Kidney (tissue), 14 donors: ENCODE results near the gene FBXO45. TPM values are rescaled to one million over a fixed set of nuclear protein-coding genes. Genes with fewer than 3 reads are reported as not detected.

Source experiments
- DNase-seq, 5 donors: peaks; one replicate each; pipeline ENCODE4 v3.0.0-alpha.2; 2013 to 2020
- FAIRE-seq: peaks from 2 replicates; lab custom pipeline; 2012; peaks lifted over from hg19 to GRCh38; lab: Jason Lieb, UNC
- H3K27ac ChIP-seq, 2 donors: one replicate each; pipeline ENCODE4 v1.7.0; 2013; ENCODE audit warnings: low read depth in 2 of 2, low read length in 2 of 2, inconsistent platforms in 1 of 2
- H3K27me3 ChIP-seq: one replicate; pipeline ENCODE4 v1.7.1; 2013; ENCODE audit warnings: low read length, inconsistent platforms; ENCODE audit not compliant: control insufficient read depth, insufficient read depth
- H3K36me3 ChIP-seq, 3 donors: one replicate each; pipeline versions ENCODE4 v1.7.0 to v1.7.1; 2013; ENCODE audit warnings: low read length in 3 of 3, control low read depth in 1 of 3, inconsistent platforms in 1 of 3; ENCODE audit not compliant: insufficient read depth in 3 of 3, control insufficient read depth in 2 of 3
- H3K4me1 ChIP-seq, 3 donors: one replicate each; pipeline versions ENCODE4 v1.7.0 to v1.7.1; 2013; ENCODE audit warnings: low read length in 3 of 3, inconsistent platforms in 1 of 3, low read depth in 1 of 3; ENCODE audit not compliant: control insufficient read depth in 2 of 3, insufficient read depth in 2 of 3
- H3K4me3 ChIP-seq, 3 donors: one replicate each; pipeline versions ENCODE4 v1.7.0 to v1.8.1; 2013; ENCODE audit warnings: low read length in 3 of 3, control low read depth in 1 of 3, inconsistent platforms in 1 of 3
- H3K9ac ChIP-seq, 3 donors: one replicate each; pipeline versions ENCODE4 v1.7.0 to v1.7.1; 2013; ENCODE audit warnings: low read length in 3 of 3, control low read depth in 1 of 3, inconsistent platforms in 1 of 3
- H3K9me3 ChIP-seq, 3 donors: one replicate each; pipeline versions ENCODE4 v1.7.0 to v1.7.1; 2013; ENCODE audit warnings: low read length in 3 of 3, control low read depth in 1 of 3, inconsistent platforms in 1 of 3; ENCODE audit not compliant: control insufficient read depth in 2 of 3, insufficient read depth in 1 of 3
- CTCF ChIP-seq: IDR thresholded peaks from 3 replicates; pipeline ENCODE4 v1.5.1; 2012; ENCODE audit warnings: mild to moderate bottlenecking, moderate library complexity, borderline replicate concordance; ENCODE audit not compliant: insufficient read depth; ENCODE audit errors: extremely low read depth
- intact Hi-C: fragments of 100-400 bp; cut with DNase I; formaldehyde crosslinking; loops from one replicate; pipeline ENCODE4 v1.11.1; 2022
- polyA plus RNA-seq: library from polyadenylated mRNA; stranded (reverse); fragments of 350-450 nt; fragmentation: Illumina TruSeq; extraction: RNeasy Lipid Tissue Mini Kit (QIAGEN cat#74804); gene quantifications from one replicate; pipeline ENCODE4 v1.2.3, GENCODE V29; 2014; ENCODE audit warnings: low read depth, low replicate concordance; ENCODE audit not compliant: insufficient read depth
- total RNA-seq: library from RNA; stranded (reverse); fragmentation: NEBNext Ultra II Directional; extraction: Animal tissue kit (Norgen Biotek cat#: 25700); gene quantifications from one replicate; pipeline ENCODE4 v1.2.1, GENCODE V29; 2021
- donor health status: control.
- donor health status: control.
- donor health status: control.
- donor health status: control.
- donor health status: control.
- donor health status: DM: yes; HTN: yes; CAD: no.
- donor health status: Normal renal cell carcinoma (clear cell type).

The FBXO45 gene
- total and polyA plus RNA-seq, 2 donors from 2014 or later, result 2.5 to 7.0 TPM

- TF ChIP-seq CTCF, result no peak
- H3K4me1 ChIP-seq, result no peaks in the 10 kb centered on the region
- DNase-seq (no peak), FAIRE-seq (no peak)
- no peak overlapping the region for H3K27ac ChIP-seq
- H3K9me3 ChIP-seq, result no peaks in the 10 kb centered on the region
- no peaks in the 10 kb centered on the region for H3K27me3 ChIP-seq
- no peaks in the 10 kb centered on the region for H3K36me3 ChIP-seq
- intact Hi-C loops, result no loop called here
- H3K9ac ChIP-seq, result no peak overlapping the region
- H3K4me3 ChIP-seq, result no peak overlapping the region
Observed at GRCh38 chr3:196553551-196553950, 14.9 kb upstream of the FBXO45 start.

- TF ChIP-seq CTCF, result no peak
- no peak for FAIRE-seq
Observed at GRCh38 chr3:196554205-196554604, 14.3 kb upstream of the FBXO45 start.

GRCh38 chr3:196555295-196555694, 13.2 kb upstream of the FBXO45 start:
- no peak for TF ChIP-seq CTCF
- intact Hi-C loops, result no loop called here
- DNase-seq (no peak), FAIRE-seq (no peak)
- no peaks in the 10 kb centered on the region for H3K9me3 ChIP-seq
- no peak overlapping the region for H3K27ac ChIP-seq
- H3K36me3 ChIP-seq, result peaks cover 0 to 3% (median 0%) of the 10 kb centered on the region in 3 donors
- H3K27me3 ChIP-seq, result no peaks in the 10 kb centered on the region
- H3K4me1 ChIP-seq, result no peaks in the 10 kb centered on the region
- no peak overlapping the region for H3K4me3 ChIP-seq
- H3K9ac ChIP-seq, result no peak overlapping the region

More at GRCh38 chr3:196554205-196554604, 14.3 kb upstream of the FBXO45 start:
- no peak overlapping the region for H3K27ac ChIP-seq
- H3K36me3 ChIP-seq, result peaks cover 0 to 2% (median 0%) of the 10 kb centered on the region in 3 donors
- no peaks in the 10 kb centered on the region for H3K27me3 ChIP-seq
- H3K9ac ChIP-seq, result no peak overlapping the region
- no peak overlapping the region for H3K4me3 ChIP-seq
- no peaks in the 10 kb centered on the region for H3K4me1 ChIP-seq
- no peaks in the 10 kb centered on the region for H3K9me3 ChIP-seq
- intact Hi-C loops, result no loop called here
- DNase-seq, result no peak

- intact Hi-C loops, result no loop called here
- TF ChIP-seq CTCF, result no peak
- peaks cover 0 to 6% (median 0%) of the 10 kb centered on the region in 3 donors for H3K36me3 ChIP-seq
- no peak overlapping the region for H3K9ac ChIP-seq
- H3K4me1 ChIP-seq, result no peaks in the 10 kb centered on the region
- no peak for DNase-seq
- H3K4me3 ChIP-seq, result no peak overlapping the region
- H3K27ac ChIP-seq, result no peak overlapping the region
- FAIRE-seq, result no peak
- H3K9me3 ChIP-seq, result no peaks in the 10 kb centered on the region
- no peaks in the 10 kb centered on the region for H3K27me3 ChIP-seq
Observed at GRCh38 chr3:196557236-196557635, 11.2 kb upstream of the FBXO45 start.
